GF-D8 (cell line): ENCODE data around the gene KIAA1217.
"Not testable (repeated sequence)": the region's sequence is repeated elsewhere in the genome, so short reads cannot be mapped to it uniquely, and the experiment has no call there.

Source experiments
- DNase-seq: peaks from one replicate; lab custom pipeline; 2025; lab: John Stamatoyannopoulos, UW

KIAA1217 gene

DNA sequence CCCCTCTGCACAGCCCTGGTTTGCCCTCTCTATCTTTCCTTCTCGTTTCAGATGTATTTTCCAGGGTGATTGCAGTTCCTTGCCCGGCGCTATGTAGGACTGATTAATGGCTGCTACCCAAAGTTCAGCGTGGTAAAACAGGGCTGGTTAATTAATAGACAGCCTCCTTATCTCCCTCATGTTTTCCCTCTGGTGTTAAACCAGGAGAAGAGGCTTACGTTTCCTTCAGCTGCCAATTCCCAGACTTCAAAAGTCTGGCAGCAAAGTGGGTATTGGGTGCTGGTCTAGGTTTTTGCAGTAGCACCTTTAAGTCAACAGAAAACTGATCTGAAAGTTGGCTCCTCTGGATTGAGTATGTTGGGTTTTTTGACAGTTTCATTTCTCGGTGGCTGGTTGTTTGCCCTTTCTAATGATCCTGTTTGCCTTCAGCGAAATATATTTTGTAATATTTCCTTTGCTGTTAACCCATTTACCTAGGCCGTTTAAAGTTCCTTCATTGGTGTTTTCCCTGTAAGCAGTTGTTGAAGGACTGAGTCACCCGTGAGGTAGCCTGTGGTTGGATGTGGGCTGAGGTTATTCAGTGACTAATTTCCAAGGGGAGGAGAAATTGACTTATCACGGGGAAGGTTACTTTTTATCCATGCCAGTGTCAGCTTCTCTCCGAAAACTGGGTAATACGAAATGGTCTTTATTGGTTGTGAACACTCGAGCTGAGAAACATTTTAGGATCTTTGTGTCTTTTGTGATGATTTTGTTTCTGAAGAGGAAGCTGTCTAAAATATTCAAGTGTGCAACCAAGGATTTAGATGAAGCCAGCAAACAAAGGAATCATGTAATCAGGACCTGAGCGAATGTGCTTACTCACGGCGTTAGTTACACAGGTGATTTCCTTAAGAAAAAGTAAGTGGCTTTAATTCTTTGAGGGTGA lies 257.2 kb downstream of the KIAA1217 start:
- no peak for DNase-seq

DNA sequence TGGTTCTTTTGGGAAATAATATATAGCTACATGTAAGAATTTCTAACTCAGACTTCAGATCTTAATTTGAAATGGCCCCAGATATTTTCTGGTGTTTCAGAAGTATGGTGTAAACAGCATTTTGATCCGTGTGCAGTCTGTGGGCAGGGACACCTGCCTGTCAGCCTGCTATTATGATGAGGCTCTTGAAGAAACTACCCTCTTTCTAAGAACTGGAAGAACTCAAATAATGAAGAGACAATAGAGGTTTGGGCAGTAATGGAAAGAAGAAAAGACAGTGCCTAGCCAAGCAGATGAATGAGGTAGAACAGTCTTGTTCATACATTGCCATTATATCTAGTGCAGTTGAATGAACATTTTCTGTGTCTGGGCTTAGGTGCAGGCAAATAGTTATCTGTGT lies 258.2 kb downstream of the KIAA1217 start:
- DNase-seq = no peak

DNA sequence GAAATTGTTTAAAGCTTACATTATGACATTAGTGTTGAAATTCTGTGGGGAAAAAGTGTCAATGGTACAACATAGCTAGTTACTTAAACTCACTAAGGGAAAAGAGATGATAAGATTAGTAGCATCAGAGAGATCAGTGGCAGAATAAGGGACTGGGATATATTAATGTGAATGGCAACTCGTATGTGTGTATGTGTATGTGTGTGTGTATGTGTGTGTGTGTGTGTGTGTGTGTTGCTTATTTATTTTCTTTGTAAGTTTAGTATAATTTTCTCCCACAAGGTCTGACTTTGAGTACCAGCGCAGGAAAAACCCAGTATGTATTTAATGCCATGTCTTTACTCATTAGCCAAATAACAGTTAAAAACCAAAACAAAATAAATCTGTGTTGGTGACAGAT lies 258.7 kb downstream of the KIAA1217 start:
- DNase-seq = no peak

DNA sequence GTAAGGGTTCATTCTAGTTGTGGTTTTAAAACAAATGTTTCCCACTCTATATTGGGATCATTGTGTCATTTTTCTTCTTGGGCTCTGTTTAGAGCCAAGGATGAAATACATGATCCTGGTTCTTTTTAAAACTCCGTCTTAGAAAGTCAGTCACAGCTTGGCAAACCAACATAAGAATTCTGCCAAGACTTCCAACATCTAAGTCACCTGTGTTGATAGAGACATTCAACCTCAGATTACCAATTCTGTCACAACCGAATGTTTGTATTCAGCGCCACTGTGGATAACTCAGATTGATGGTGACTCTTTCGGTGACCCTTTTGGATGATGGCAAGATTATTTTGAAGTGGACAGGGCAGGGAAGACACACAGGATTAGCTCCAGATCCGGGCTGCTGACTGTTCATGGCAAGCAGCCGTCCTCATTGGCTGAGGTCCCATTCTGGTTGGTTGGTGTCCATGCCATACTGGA lies 259.4 kb downstream of the KIAA1217 start:
- no peak for DNase-seq

DNA sequence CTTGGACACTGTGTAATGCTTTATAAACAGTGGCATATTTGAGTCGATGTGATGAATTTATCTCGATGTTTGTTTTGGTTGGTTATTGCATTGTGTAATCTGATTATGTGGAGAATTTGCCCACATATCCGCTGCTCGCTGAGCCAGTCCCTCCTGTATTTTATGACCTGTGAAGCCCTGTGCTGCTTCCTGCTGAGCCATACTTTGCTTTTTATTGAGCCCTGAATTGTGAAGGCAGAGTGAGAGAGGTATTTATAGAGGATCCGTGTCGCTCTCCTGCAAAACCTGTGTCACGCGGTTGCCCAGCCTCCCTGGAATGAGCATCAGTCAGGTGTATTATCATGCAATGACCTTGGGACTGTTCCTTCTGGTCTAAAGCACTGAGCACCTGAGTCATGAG lies 261.1 kb downstream of the KIAA1217 start:
- no peak for DNase-seq

DNA sequence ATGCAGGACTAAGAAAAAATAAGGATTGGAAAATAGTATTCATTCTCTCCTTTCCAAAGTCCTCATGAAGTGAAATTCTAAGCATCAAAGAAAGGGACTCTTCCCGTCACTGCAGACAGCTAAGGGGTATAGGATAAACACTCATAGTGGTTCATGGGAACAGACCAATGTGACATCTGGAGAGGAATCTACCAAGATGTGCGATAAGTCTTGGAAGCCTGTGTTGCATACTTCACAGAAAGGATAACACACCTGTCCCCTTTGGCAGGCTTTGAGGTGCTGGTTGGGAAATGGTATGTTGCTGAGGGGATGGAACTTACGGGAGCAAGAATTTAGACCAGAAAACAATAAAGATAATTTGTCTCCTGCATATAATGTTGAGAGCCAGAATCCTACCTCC lies 266.7 kb downstream of the KIAA1217 start:
- DNase-seq = no peak

DNA sequence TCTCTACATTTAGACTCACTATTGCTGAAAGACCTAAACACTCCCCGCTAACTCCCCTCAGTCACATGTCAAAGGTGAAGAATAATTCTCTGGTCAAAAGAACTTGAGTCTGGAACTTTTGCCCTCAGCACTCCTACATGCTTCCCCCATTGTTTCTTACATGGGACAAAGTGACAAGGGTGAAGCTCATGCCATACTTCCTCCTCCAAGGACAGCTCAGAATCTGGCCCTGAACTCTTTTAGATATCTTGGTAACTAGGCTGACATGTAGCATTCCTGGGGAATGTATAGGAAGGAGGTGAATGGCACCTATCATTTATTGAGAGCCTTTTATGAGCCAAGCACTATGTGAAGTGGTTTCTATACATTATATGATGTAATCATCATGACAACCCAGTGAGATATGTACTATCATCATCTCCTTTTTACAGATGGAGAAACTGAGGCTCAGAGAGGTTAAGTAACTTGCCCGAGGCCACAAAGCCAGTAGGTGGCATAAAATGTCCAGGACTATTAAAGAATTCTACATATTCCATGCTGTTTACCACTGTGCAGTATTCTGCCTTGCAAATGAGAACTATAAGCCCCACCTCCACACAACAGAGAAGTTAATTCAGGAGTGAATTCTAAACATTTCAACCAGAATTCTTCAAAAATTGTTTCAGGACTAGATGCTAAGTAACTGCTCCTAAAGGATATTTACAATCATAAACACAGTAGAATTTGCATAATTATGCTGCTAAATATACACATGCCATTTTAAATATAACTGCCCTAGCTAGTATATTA lies 268.2 kb downstream of the KIAA1217 start:
- DNase-seq = no peak

DNA sequence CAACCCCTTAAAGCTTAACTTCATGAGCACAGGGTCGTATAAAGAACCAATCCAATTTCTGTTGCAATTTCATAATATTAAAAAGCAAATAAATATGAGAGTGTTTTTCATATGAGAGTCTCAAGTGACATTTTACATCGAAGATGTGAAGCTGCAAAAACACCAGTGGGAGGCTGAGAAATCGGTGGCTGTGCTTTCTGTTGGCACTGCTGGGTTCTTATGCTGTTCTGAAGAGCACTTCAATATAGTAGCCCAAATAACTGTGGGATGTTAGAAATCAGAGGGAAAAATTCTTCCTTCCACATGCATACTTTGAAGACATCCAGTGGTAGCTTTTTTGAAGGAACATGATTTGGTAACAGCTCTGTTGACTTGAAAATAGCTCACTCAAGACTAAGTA lies 269.0 kb downstream of the KIAA1217 start:
- no peak for DNase-seq

DNA sequence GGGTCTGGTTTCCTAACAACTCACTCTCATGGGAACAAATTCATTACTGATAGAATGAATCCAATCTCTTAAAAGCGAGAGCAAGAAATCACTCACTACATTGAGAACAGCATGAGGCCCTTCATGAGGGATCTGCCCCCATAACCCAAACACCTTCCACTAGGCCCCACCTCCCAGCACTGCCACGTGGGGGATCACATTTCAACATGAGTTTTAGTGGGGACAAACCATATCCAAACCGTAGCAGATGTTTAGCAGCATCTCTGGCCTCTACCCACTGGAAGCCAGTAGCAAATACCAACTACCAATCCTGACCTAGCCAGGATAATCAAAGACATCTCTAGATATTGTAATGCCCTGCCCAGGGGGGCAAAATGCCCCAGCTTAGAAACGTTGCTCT lies 270.9 kb downstream of the KIAA1217 start:
- no peak for DNase-seq

DNA sequence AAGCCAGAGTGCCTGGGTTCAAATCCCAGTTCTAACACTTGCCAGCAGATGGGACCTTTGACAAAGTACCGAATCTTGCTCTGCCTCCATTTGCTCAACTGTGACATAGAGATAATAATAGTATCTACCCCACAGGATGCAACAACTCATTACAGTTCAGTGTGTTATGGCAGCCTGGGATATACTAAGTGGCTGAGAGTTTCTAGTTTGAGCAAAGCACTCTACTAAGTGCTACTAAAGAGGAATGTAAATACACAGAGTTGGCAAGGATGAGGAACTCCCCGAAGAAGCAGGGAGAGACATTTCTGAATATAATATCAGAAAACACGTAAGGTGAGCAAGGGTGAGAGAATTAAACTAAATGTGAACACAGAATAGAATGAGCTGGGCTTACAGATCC lies 271.5 kb downstream of the KIAA1217 start:
- DNase-seq = no peak

DNA sequence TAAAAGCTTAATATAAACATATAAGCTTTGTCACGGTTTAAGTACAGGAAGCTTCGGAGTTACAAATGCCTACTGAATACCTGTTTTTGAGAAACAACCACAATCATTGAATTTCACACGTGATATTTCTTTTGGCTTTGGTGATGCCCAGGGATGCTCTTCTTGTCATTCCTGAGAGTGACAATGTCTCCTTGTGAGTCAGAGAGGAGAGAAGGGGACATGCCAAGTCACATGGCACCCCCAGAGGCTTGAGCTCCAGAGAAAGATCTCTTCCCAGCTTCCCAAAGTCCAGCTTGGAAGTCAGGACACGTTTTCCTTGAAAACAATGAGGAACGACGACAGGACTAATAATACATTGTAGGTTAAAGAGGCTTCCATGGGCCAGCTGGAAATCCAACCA lies 272.3 kb downstream of the KIAA1217 start:
- no peak for DNase-seq

DNA sequence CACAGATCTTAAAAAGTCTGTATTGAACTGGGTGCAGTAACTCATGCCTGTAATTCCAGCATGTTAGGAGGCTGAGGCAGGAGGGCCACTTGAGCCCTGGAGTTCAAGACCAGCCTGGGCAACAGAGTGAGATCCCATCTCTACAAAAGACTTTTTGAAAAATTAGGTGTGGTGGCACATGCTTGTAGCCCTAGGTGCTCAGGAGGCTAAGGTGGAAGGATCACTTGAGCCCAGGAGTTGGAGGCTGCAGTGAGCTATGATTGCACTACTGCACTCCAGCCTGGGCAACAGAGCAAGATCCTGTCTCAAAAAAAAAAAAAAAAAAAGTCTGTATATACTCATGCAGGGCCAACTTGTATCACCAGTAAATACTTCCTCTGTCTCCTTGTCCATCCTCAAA lies 273.8 kb downstream of the KIAA1217 start:
- not testable (repeated sequence) for DNase-seq

DNA sequence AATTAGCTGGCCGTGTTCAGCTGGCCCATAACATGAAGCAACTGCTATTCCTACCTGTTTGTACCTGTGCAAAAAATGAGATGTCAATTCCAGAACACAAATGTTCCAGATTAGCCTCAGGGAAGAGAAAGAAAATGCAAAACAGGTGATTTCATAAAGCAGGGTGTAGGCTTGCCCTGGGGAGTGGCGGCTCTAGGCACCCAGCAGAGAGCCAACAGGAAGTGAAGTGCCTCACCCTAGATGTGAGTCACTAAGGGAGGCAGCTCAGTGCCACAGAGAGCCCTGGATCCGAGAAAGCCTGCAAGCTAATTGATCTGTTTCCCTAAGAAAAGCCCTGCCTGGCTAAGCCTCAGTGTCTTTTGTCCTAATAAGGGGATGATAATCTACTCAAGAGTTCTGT lies 274.8 kb downstream of the KIAA1217 start:
- no peak for DNase-seq

DNA sequence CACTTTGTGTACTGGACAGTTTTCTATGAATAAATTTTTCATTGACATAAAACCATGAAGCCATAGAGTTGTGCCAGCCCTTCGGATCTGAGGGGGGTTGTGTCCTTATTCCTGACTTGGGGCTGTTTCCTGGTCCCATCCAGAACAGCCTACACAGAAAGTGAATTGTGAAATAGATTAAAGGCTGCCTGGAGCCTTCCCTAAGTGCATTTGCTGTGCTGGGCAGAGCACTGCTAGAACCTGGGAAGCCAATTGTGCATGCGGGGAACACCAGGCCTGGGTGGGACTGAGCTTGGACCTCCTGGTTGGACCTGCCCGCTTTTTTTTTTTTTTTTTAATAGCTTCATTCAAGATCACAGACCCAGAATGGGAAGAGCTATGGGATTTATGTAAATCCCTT lies 275.8 kb downstream of the KIAA1217 start:
- DNase-seq = no peak

DNA sequence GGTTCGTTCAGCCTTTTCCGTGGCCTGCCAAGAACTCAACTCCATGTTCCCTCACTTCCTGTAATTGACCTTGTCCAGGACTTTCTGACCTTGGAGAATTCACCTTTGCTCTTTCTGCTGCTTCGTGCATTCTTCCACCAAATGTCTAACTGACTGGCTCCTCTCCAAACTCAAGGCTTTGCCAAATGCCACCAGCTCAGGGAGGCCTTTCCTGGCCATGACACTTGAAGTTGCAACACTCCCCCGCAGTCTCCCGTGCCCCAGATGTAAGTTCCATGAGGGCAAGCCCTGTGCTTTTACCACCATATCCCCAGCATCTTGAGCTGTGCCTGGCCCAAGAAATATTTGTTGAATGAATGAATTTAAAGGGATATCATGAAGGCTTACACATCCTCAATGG lies 276.4 kb downstream of the KIAA1217 start:
- no peak for DNase-seq

DNA sequence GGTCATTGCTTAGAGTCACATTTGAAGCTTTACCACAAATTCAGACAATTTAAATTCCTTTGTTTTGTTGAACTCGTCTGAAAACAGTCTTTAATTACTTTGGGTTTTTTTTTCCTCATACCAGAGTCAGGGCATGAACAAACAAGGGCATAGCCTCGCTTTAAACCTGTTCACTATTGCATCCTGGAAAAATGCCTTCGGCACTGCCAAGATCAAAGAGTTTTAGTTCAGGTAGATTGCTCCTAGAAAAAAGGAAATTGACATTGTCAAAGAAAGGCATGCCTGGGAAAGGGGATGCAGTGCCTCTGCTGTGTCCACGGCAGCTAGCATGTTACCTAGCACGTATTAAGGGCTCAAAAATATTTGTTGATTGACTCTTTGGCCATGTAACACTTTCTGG lies 279.7 kb downstream of the KIAA1217 start:
- DNase-seq = no peak

DNA sequence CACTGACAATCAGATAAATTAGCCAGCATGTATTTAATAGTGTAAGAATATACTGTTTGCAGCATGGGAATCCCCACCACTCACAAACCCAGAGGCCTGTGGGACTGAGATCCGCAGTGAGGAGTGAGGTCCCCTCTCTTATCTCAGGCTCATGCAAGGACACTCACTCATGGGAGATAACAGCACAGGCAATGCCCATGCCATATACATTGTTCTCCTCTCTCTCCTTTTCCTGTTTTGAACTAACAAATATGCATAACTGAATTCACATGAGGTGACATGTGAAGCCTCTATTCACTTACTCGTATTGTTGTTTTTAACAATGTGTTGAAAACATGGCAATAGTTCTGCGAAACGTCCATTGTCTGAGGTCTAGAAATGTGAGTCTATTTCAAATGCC lies 284.2 kb downstream of the KIAA1217 start:
- no peak for DNase-seq

DNA sequence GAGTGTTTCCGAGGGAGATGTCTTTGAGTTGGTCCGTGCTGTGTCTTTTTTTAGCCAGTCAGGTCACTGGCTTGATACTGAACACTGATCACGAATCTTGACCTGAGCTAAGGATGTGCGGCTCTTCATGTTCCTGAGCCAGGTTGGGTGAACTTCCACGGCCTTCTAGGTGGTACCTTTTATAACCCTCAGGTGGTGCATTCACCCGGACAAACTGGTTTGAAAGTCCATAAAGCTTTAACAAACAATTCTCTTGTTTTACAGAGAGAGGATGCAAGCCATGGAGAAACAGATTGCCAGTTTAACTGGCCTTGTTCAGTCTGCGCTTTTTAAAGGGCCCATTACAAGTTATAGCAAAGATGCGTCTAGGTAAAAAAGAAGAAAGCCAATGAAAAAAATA lies 285.3 kb downstream of the KIAA1217 start:
- DNase-seq = no peak

DNA sequence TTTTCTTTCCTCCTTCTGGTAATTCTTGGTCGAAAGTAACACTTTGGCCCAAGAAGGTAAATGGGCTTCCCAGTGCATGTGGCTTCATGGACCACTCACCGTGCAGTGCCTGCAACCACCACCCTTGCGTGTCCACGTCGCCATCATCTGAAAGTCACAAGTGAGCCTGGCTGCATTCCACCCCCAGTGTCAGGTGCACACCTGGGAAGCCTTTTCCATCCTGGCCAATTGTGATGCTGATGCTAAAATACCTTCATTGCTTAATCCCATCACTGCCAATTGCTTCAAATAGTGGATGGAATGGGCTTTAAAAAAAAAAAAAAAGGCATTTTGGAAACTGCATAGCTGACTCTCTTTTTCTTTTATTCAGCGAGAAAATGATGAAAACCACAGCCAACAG lies 285.8 kb downstream of the KIAA1217 start:
- DNase-seq = no peak

DNA sequence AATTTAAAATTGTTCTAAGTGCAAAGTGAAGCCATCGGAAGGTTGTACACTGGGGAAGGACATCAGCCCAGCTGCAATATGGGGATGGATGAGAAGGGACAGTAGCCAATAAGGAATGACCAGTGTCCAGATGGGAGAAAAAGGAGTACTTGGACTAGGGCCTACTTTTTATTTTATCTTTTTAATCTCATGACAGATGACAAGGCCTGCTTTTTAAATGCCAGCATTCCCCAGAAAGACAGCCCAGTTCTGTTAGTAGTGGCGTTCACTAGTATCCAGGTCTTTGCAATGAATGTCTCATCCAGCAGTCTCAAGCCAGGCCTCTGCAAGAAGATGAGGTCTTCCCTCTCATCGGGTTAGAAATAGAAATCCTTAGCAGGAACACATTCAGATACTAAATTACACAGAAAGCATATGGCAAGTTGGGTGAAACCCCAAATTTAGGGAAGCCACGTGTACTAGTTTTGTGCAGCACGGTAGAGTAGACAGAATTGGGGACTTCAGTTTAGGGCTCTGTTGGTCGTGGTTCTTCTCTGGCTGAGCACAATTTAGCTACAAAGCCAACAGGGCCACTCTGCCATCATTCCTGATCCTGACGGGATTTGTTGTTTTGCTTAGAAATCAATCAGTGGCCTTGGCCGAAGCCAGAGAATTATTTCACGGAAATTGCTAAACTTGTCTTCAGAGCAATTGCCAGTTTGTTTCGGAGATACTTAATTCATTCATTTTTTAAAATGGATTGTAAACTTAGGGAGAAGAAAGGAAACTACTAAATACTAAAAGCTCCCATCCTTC lies 286.9 kb downstream of the KIAA1217 start:
- no peak for DNase-seq

DNA sequence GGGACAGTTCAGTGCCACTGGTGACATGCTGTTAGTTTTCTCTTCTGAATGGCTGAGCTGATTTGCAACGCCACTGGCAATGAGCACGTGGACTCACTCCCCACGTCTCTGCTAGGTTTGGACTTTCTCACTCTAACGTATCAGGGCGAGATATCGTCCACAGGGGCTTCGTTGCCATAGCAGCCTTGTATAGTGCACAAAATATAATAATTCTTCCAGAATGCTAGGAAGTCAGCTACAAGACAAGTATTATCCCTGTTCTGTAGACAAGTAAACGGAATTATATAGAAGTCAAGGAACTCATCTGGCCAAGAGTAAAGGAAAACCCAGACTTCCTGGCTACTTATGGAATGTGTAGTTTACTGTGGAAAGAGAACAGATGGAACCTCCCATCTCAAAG lies 288.0 kb downstream of the KIAA1217 start:
- no peak for DNase-seq

DNA sequence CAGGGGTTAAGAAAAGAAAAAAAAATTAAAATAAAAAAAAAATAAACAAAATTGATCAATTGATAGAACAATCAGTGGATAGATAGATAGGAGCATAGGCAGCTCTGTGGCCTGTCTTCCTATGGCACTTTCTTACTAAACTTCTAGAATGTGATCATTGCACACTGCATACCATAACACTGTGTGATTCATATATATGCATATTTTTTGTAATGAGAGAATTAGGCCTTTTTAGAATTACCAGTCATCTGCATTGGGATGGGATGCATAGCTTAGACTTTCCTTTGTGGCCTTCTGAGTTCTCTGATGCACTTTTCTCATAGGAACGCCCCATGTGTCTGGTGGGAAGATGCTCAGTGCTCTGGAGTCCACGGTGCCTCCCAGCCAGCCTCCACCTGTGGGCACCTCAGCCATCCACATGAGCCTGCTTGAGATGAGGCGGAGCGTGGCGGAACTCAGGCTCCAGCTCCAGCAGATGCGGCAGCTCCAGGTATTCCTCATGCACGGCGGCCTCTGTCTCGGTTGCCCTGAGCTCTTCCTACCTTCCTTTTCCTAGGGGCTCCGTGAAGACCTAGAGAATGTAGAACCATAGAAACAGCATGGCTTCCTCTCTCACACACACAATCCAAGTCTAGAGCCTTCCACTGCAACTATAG lies 292.2 kb downstream of the KIAA1217 start:
- DNase-seq = no peak
